ENCODE measurements around the gene COMMD9.

DNA sequence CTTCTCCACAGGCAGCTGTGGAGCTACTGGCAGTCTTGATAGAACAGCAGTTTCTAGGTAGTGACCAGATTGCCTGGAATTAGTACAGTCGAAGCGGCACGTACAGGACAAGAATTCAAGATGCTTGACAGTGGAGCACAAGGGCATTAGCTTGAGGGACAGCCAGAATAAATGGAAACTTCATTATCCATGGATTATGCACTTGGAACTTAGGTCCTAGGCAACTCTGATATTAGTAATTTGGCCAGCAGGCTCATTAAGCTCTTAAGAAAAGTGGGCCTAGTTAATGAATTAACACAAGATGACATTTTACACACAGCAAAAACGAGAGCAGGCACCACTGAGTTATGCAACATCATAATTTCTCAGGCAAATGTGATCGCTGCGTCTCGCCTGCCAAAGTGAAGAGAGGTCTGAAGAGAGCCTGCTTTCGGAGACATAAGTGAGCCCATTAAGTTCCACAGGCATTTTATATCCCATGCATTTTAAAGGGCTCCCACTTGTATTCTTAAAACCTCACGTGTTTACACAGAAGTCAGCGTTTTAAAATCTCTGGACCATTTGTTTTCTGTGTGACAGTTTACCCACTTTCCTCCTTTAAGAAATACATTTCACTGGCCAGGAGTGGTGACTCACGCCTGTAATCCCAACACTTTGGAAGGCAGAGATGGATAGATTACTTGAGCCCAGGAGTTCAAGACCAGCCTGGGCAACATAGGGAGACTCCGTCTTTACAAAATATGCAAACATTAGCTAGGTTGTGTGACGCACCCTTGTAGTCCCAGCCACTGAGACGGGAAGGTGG is 66.2 kb downstream of the COMMD9 start:
- TF ChIP-seq, protein P1, sequence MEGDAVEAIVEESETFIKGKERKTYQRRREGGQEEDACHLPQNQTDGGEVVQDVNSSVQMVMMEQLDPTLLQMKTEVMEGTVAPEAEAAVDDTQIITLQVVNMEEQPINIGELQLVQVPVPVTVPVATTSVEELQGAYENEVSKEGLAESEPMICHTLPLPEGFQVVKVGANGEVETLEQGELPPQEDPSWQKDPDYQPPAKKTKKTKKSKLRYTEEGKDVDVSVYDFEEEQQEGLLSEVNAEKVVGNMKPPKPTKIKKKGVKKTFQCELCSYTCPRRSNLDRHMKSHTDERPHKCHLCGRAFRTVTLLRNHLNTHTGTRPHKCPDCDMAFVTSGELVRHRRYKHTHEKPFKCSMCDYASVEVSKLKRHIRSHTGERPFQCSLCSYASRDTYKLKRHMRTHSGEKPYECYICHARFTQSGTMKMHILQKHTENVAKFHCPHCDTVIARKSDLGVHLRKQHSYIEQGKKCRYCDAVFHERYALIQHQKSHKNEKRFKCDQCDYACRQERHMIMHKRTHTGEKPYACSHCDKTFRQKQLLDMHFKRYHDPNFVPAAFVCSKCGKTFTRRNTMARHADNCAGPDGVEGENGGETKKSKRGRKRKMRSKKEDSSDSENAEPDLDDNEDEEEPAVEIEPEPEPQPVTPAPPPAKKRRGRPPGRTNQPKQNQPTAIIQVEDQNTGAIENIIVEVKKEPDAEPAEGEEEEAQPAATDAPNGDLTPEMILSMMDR (conservative IDR thresholded peaks at IDR 0.05; ENCODE audit: low read depth in 2 of 2) = no peak
- no peak for TF ChIP-seq EZH2 (IDR thresholded peaks at IDR 0.05; ENCODE audit: low read depth, unreplicated experiment)
- TF ChIP-seq STAT1 (IDR thresholded peaks at IDR 0.05; ENCODE audit: unreplicated experiment) = no peak
- TF ChIP-seq, protein P2, sequence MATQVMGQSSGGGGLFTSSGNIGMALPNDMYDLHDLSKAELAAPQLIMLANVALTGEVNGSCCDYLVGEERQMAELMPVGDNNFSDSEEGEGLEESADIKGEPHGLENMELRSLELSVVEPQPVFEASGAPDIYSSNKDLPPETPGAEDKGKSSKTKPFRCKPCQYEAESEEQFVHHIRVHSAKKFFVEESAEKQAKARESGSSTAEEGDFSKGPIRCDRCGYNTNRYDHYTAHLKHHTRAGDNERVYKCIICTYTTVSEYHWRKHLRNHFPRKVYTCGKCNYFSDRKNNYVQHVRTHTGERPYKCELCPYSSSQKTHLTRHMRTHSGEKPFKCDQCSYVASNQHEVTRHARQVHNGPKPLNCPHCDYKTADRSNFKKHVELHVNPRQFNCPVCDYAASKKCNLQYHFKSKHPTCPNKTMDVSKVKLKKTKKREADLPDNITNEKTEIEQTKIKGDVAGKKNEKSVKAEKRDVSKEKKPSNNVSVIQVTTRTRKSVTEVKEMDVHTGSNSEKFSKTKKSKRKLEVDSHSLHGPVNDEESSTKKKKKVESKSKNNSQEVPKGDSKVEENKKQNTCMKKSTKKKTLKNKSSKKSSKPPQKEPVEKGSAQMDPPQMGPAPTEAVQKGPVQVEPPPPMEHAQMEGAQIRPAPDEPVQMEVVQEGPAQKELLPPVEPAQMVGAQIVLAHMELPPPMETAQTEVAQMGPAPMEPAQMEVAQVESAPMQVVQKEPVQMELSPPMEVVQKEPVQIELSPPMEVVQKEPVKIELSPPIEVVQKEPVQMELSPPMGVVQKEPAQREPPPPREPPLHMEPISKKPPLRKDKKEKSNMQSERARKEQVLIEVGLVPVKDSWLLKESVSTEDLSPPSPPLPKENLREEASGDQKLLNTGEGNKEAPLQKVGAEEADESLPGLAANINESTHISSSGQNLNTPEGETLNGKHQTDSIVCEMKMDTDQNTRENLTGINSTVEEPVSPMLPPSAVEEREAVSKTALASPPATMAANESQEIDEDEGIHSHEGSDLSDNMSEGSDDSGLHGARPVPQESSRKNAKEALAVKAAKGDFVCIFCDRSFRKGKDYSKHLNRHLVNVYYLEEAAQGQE (IDR thresholded peaks at IDR 0.05; ENCODE audit: unreplicated experiment) = no peak
- no peak for TF ChIP-seq EZH2phosphoT487 (IDR thresholded peaks at IDR 0.05; ENCODE audit: unreplicated experiment)
- no peak for TF ChIP-seq POLR2AphosphoS5 (IDR thresholded peaks at IDR 0.05; ENCODE audit: low read depth)
- TF ChIP-seq, protein P3, sequence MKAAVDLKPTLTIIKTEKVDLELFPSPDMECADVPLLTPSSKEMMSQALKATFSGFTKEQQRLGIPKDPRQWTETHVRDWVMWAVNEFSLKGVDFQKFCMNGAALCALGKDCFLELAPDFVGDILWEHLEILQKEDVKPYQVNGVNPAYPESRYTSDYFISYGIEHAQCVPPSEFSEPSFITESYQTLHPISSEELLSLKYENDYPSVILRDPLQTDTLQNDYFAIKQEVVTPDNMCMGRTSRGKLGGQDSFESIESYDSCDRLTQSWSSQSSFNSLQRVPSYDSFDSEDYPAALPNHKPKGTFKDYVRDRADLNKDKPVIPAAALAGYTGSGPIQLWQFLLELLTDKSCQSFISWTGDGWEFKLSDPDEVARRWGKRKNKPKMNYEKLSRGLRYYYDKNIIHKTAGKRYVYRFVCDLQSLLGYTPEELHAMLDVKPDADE (IDR thresholded peaks at IDR 0.05) = no peak
- no peak for TF ChIP-seq CREB1 (CRISPR knock-in tag; IDR thresholded peaks at IDR 0.05; ENCODE audit: low read depth)
- TF ChIP-seq JUNB (IDR thresholded peaks at IDR 0.05; ENCODE audit: unreplicated experiment) = no peak
- no peak for TF ChIP-seq ZNF114 (CRISPR knock-in tag; IDR thresholded peaks at IDR 0.05)
- TF ChIP-seq NANOG (IDR thresholded peaks at IDR 0.05; ENCODE audit: borderline replicate concordance) = no peak

Measured in GM23338 (cell line).